NT2/D1 (cell line): ENCODE data around the gene COLEC11.

Experiments
- DNase-seq: peaks from one replicate; pipeline ENCODE4 v3.0.0-alpha.2; 2011; ENCODE audit warnings: low read depth, low spot score
- H3K27me3 ChIP-seq: 2 replicates; pipeline ENCODE4 v1.6.0; 2011; ENCODE audit warnings: mild to moderate bottlenecking; ENCODE audit not compliant: insufficient read length, insufficient read depth
- H3K36me3 ChIP-seq: 2 replicates; pipeline ENCODE4 v1.6.1; 2011; ENCODE audit warnings: mild to moderate bottlenecking, low read length, mixed read lengths; ENCODE audit not compliant: insufficient read depth, insufficient read length
- H3K4me1 ChIP-seq: 2 replicates; pipeline ENCODE4 v1.5.1; 2011; ENCODE audit not compliant: insufficient read depth, insufficient read length
- H3K4me3 ChIP-seq: 2 replicates; pipeline ENCODE4 v1.5.1; 2011; ENCODE audit warnings: low read depth; ENCODE audit not compliant: insufficient read length
- H3K9ac ChIP-seq: 2 replicates; pipeline ENCODE4 v1.6.0; 2011; ENCODE audit warnings: low read depth; ENCODE audit not compliant: insufficient read length
- H3K9me3 ChIP-seq: 2 replicates; pipeline ENCODE4 v1.5.1; 2011; ENCODE audit warnings: mild to moderate bottlenecking, low read length; ENCODE audit not compliant: insufficient read depth
- SUZ12 ChIP-seq: IDR thresholded peaks from 2 replicates; pipeline ENCODE4 v1.6.1; 2011; ENCODE audit not compliant: insufficient read length, insufficient read depth; ENCODE audit errors: extremely low read depth
- YY1 ChIP-seq: IDR thresholded peaks from 2 replicates; pipeline ENCODE4 v1.6.1; 2011; ENCODE audit not compliant: insufficient read length, insufficient read depth
- ZNF274 ChIP-seq: IDR thresholded peaks from 2 replicates; pipeline ENCODE4 v1.6.1; 2011; ENCODE audit warnings: mild to moderate bottlenecking, low read depth, low read length

COLEC11 gene

DNA sequence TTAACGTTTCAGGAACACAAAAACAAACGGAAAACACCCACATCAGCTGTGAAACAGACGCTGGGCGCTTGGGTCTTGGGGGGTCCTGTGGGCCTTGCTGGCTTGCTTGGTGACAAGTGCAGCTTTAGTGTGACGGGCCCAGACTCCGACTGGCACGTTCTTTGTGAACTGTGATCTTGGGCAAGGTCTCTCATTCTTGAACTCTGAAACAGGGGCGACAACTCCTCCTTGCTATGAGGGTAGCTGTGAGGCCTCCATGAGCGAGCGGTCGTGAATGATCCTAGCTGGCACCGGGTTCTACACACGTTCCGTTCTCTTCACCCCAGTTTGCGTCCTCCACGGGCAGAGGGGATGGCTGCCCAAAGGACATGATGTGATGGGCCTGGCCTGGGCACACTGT is 8.7 kb upstream of the COLEC11 start:
- TF ChIP-seq ZNF274, result no peak
- no peak for TF ChIP-seq SUZ12
- TF ChIP-seq YY1, result no peak
- Histone ChIP-seq H3K9me3 (no peaks in the 10 kb centered on the region), H3K27me3 (no peaks in the 10 kb centered on the region), H3K4me3 (no peak overlapping the region), H3K4me1 (peaks cover 3% of the 10 kb centered on the region), H3K9ac (no peak overlapping the region), H3K36me3 (peaks cover 18% of the 10 kb centered on the region)
- DNase-seq, result no peak

DNA sequence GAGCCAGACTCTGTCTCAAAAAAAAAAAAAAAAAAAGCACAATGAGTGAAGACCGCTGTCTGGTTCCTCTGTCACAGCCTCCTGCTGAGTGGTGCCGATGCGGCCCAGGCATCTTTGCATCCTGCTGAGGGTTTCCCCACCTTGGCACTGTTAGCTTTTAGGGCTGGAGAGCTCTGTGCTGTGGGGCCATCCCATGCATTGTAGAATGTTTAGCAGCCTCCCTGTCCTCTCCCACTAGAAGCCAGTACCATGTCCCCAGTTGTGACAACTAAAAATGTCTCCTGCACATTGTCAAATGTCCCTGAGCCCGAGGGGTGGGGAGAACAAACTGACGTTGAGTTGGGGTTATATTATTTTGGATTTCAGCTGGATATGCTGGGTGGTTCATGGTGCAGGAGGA is 7.9 kb upstream of the COLEC11 start:
- Histone ChIP-seq H3K27me3 (no peaks in the 10 kb centered on the region), H3K36me3 (peaks cover 10% of the 10 kb centered on the region), H3K4me3 (no peak overlapping the region), H3K4me1 (peaks cover under 1% of the 10 kb centered on the region), H3K9me3 (no peaks in the 10 kb centered on the region), H3K9ac (no peak overlapping the region)
- TF ChIP-seq YY1, result no peak
- TF ChIP-seq ZNF274, result no peak
- no peak for TF ChIP-seq SUZ12
- no peak for DNase-seq

DNA sequence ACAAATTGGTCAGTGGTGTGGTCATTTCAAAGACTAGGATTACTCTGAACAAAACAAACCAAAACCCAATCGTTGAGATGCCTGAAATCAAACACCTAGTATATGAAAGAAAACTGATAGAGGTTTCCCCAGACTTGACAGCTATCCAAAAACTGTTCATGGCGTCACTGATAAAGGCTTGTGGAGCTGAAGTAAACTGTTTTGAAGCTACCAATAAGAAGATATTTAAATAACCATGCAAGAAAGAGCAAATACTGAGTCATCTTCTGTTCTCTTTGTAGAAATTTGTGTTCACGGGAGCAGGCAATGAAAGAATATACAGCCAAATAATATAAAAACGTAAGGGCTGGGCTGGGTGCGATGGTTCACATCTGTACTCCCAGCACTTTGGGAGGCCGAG is 7.5 kb upstream of the COLEC11 start:
- no peak for TF ChIP-seq SUZ12
- no peak for TF ChIP-seq YY1
- no peak for TF ChIP-seq ZNF274
- H3K4me3 ChIP-seq, result no peak overlapping the region
- H3K9ac ChIP-seq, result no peak overlapping the region
- no peaks in the 10 kb centered on the region for H3K27me3 ChIP-seq
- no peaks in the 10 kb centered on the region for H3K9me3 ChIP-seq
- no peak for DNase-seq
- peaks cover 8% of the 10 kb centered on the region for H3K36me3 ChIP-seq
- no peaks in the 10 kb centered on the region for H3K4me1 ChIP-seq

DNA sequence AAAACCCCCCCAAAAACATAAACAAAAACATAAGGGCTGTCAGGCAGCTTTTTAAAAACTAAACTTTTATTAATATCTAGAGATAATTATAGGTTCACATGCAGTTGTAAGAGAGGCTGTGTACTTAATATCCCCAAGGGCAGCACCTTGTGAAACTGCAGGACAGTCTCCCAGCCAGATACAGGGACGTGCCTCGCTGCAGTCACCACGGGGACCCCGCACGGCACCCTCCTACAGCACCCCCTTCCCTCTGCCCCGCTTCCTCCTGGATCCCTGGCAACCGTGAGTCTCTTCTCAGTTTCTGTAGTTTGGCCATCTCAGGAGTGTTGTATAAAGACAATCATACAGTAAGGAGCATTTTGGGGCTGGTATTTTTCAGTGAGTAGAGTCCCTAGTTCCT is 6.8 kb upstream of the COLEC11 start:
- peaks cover 8% of the 10 kb centered on the region for H3K36me3 ChIP-seq
- H3K4me3 ChIP-seq, result no peak overlapping the region
- no peaks in the 10 kb centered on the region for H3K9me3 ChIP-seq
- no peaks in the 10 kb centered on the region for H3K4me1 ChIP-seq
- TF ChIP-seq SUZ12 (no peak), YY1 (no peak), ZNF274 (no peak)
- H3K27me3 ChIP-seq, result no peaks in the 10 kb centered on the region
- no peak for DNase-seq
- no peak overlapping the region for H3K9ac ChIP-seq

DNA sequence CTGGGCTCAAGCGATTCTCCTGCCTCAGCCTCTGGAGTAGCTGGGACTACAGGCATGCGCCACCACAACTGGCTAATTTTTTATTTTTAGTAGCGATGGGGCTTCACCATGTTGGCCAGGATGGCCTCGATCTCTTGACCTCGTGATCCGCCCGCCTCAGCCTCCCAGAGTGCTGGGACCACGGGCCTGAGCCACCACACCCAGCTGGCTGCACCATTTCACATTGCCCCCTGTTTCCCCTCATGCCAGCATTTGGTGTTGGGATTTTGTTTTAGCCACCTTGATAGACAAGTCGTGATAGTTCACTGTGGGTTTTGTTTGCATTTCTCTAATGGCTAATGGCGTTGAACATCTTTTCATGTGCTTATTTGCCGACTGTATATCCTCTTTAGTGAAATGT is 5.8 kb upstream of the COLEC11 start:
- TF ChIP-seq SUZ12, result no peak
- no peak for TF ChIP-seq YY1
- no peak for TF ChIP-seq ZNF274
- Histone ChIP-seq H3K9ac (no peak overlapping the region), H3K9me3 (no peaks in the 10 kb centered on the region), H3K4me1 (no peaks in the 10 kb centered on the region), H3K27me3 (no peaks in the 10 kb centered on the region), H3K36me3 (peaks cover 7% of the 10 kb centered on the region), H3K4me3 (no peak overlapping the region)
- no peak for DNase-seq

DNA sequence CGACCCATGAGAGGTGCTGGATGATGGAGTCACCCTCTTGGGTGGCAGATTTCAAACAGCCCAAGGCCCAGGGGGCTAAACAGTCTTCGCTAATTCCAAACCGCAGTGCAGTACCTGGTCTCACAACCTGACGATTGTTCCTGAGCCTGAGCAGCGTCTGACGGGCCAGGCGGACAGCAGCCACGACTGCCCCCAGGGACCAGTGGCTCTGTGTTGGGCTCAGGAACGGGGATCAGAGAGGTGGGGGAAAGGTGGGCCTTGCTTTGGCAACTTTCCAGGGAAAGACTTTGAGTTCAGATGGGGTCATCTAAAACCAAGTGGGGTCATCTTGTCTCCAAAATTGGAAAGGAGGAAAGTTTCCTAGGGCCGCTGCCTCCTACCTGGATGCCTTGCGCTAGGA is 492 bp downstream of the COLEC11 start:
- Histone ChIP-seq H3K4me3 (no peak overlapping the region), H3K4me1 (peaks cover 3% of the 10 kb centered on the region), H3K9ac (no peak overlapping the region), H3K9me3 (no peaks in the 10 kb centered on the region), H3K36me3 (no peaks in the 10 kb centered on the region), H3K27me3 (no peaks in the 10 kb centered on the region)
- TF ChIP-seq SUZ12, result no peak
- no peak for DNase-seq

DNA sequence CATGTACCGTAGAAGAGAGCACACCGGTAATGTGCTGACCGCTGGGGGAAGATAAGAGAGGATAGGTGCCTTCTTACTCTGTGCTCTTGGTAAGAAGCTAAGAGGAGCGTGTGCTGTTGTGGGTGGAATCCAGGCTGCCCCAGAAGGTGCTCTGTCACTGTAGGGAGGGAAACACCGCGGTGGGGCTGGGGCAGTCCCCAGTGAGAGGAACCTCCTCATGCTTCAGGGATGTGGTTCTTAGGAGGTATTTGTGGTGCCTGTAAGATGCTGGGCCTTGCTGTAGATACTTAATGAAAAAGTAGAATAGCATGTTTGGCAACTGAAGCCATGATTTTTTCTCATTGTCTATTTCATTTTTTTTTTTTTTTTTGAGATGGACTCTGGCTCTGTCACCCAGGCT is 1.1 kb downstream of the COLEC11 start:
- no peak for DNase-seq
- Histone ChIP-seq H3K4me3 (no peak overlapping the region), H3K36me3 (no peaks in the 10 kb centered on the region), H3K4me1 (peaks cover 3% of the 10 kb centered on the region), H3K27me3 (no peaks in the 10 kb centered on the region), H3K9ac (no peak overlapping the region), H3K9me3 (no peaks in the 10 kb centered on the region)
- TF ChIP-seq YY1 (no peak), ZNF274 (no peak), SUZ12 (no peak)

DNA sequence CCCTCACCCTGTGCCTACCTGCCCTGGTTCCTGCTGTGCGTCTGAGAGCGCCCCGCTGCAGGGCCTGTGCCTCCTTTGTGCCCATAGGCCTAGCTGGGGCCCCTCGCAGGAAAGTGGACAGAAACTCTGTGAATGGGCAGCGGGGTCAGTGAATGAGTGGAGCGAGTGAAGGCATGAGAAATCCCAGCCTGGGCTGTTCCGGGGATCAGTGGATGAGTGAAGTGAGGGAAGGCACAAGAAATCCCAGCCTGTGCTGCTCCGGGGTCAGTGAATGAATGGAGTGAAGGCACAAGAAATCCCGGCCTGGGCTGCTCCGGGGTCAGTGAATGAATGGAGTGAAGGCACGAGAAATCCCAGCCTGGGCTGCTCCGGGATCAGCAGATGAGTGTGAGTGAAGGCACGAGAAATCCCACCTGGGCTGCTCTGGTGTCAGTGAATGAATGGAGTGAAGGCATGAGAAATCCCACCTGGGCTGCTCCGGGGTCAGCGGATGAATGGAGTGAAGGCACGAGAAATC is 2.0 kb downstream of the COLEC11 start:
- no peak for DNase-seq
- no peaks in the 10 kb centered on the region for H3K36me3 ChIP-seq
- no peaks in the 10 kb centered on the region for H3K27me3 ChIP-seq
- no peak overlapping the region for H3K4me3 ChIP-seq
- TF ChIP-seq YY1 (no peak), ZNF274 (no peak), SUZ12 (no peak)
- H3K9me3 ChIP-seq, result no peaks in the 10 kb centered on the region
- peaks cover 3% of the 10 kb centered on the region for H3K4me1 ChIP-seq
- H3K9ac ChIP-seq, result no peak overlapping the region
